ENCODE results near the gene SEMA3C. TPM values are rescaled to one million over a fixed set of nuclear protein-coding genes. Genes with fewer than 3 reads are reported as not detected.

SEMA3C gene
- total and polyA plus RNA-seq, 2 experiments from 2014 or later, result 15.5 to 53.5 TPM

DNA sequence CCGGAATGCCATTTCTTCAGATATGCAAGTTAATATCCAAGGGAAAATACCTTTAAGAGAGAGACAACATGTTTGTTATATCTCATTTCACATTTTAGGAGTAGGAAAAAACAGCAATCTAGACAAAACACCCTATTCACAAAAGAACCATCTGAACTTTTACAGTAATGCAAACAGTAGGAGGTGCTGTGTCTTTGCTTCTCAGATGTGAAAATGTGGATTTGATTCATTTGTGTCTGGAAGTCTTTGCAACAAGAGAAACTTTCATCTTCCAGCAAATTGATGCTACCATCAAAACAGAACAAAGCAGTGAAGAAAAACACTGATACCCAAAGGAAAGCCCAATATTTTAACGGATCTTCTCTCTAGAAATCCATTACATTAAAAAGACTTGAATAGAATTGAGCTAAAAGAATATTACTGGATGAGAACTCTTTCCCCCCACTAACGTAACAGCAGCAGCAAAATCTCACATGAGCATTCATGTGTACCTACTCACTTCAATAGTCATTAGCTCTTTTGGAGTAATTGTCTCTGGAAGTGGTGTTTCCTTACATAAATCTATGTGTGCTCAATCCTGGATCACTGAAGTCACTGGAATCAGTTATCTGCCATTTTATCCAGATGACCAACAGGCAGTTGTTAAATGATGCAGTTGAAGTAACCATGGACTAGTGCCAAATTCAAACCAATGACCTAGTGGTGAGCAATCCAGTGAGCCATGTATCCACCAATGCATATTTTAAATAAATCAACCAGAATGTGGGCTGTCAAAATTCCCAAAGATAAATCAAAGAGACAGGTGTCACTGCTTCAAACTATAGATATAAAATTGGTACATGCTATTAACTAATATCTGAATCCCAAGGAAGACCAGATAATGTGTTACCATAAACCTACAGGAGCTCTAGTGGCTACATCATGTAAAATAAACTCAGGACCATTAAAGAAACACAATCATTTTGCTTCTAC lies 1.8 kb downstream of the SEMA3C start:
- DNase-seq (ENCODE audit: low read depth in 1 of 2, low spot score in 1 of 2), result peak; percentile 29 to 64
- Histone ChIP-seq H3K9me3 (ENCODE audit: low read depth) (no peaks in the 10 kb centered on the region), H3K4me1 (ENCODE audit: low read depth) (peaks cover 4% of the 10 kb centered on the region), H3K27ac (no peak overlapping the region), H3K27me3 (no peaks in the 10 kb centered on the region), H3K4me3 (peak overlapping the region; percentile 90), H3K36me3 (no peaks in the 10 kb centered on the region)
- TF ChIP-seq, protein P1, sequence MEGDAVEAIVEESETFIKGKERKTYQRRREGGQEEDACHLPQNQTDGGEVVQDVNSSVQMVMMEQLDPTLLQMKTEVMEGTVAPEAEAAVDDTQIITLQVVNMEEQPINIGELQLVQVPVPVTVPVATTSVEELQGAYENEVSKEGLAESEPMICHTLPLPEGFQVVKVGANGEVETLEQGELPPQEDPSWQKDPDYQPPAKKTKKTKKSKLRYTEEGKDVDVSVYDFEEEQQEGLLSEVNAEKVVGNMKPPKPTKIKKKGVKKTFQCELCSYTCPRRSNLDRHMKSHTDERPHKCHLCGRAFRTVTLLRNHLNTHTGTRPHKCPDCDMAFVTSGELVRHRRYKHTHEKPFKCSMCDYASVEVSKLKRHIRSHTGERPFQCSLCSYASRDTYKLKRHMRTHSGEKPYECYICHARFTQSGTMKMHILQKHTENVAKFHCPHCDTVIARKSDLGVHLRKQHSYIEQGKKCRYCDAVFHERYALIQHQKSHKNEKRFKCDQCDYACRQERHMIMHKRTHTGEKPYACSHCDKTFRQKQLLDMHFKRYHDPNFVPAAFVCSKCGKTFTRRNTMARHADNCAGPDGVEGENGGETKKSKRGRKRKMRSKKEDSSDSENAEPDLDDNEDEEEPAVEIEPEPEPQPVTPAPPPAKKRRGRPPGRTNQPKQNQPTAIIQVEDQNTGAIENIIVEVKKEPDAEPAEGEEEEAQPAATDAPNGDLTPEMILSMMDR (IDR thresholded peaks at IDR 0.05; ENCODE audit: low read depth, low read length), result peak; percentile 63

DNA sequence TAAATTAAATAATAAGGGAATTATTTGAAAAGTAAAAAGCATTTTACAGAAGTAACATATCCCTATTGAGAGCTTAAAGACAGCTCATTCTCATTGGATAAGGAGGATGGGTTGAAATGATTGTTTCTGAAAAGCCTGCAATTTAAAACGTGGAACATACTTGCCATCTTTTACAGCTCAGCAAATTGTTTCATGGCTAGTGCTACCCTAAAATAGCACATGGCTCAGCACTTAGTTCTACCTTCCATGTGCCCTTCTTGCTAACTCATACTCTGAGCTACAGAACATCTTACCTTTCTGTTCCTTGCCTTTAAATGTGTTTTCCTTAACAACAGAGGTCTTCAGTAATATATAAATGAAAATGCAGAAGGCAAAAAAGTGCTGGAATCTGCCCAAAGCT lies 8.6 kb downstream of the SEMA3C start:
- no peak for DNase-seq (ENCODE audit: low read depth in 1 of 2, low spot score in 1 of 2)
- Histone ChIP-seq H3K27me3 (no peaks in the 10 kb centered on the region), H3K36me3 (no peaks in the 10 kb centered on the region), H3K27ac (no peak overlapping the region), H3K4me3 (no peak overlapping the region), H3K4me1 (ENCODE audit: low read depth) (peaks cover 29% of the 10 kb centered on the region), H3K9me3 (ENCODE audit: low read depth) (no peaks in the 10 kb centered on the region)
- TF ChIP-seq, protein P1 (IDR thresholded peaks at IDR 0.05; ENCODE audit: low read depth, low read length), result no peak

DNA sequence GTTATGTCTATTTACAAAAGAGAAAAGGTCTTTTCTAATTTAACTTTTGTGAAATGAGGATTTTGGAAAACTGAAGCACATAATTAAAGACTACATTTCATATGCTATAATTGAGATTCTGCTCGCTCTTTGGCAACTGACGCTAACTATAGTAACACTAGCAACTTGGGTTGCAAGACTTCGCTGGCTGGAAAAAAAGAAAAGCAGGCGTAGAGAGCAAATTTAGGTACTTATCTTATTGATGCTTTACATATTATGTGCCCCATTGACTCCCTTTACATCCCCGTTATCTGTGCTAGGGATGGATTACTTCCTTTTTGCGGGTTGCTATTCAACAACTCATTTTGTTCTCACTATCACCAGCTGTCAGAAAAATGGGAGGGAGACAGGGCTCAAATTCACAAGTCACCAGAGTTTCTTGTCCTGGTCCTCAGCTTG lies 10.5 kb downstream of the SEMA3C start:
- Histone ChIP-seq H3K27ac (no peak overlapping the region), H3K27me3 (no peaks in the 10 kb centered on the region), H3K36me3 (no peaks in the 10 kb centered on the region), H3K9me3 (ENCODE audit: low read depth) (no peaks in the 10 kb centered on the region), H3K4me3 (no peak overlapping the region), H3K4me1 (ENCODE audit: low read depth) (peaks cover 29% of the 10 kb centered on the region)
- DNase-seq (ENCODE audit: low read depth in 1 of 2, low spot score in 1 of 2), result peak in 1 of 2 donors; percentile 57
- TF ChIP-seq, protein P1 (IDR thresholded peaks at IDR 0.05; ENCODE audit: low read depth, low read length), result no peak

DNA sequence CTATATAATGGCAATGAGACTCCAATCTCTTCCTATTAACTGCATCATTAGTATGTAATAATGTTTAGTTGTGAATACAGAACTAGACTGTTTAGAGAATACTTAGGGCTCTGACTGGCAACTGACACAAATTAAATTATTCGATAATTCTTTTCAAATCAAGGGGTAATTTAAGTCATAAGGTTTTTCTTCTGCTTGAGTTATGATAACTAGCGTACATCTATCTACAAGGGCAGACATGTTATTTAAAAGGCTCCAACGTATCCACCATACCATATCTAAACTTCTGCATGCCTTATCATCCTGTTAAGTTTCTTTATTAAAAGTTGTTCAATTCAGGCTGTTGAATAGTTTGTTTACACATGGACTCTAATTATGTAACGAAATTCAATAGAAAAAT lies 11.2 kb downstream of the SEMA3C start:
- TF ChIP-seq, protein P1 (IDR thresholded peaks at IDR 0.05; ENCODE audit: low read depth, low read length), result no peak
- H3K4me3 ChIP-seq, result no peak overlapping the region
- H3K9me3 ChIP-seq (ENCODE audit: low read depth), result no peaks in the 10 kb centered on the region
- no peaks in the 10 kb centered on the region for H3K27me3 ChIP-seq
- H3K36me3 ChIP-seq, result no peaks in the 10 kb centered on the region
- peaks cover 29% of the 10 kb centered on the region for H3K4me1 ChIP-seq (ENCODE audit: low read depth)
- H3K27ac ChIP-seq, result no peak overlapping the region
- no peak for DNase-seq (ENCODE audit: low read depth in 1 of 2, low spot score in 1 of 2)

DNA sequence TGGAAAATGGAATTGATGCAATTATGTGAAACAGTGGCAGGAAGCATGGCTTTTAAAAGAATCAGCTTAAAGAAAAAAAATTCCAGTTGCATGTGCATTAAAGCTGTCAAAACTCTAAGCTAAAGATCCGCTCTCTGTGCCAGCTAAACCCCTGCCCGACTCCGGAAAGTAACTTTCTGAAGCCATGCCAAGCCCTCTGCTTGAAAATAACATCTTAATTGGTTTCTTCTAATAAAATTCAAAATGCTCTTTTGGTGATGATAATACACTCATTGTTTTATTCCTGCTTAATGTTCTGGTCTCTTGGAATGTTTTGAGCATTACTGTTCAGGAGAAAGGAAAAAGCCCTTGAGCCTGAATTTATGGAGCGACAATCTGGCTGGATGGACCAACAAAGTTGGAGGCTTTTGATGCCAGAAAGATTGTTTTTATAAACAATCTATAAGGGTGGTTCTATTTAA lies 11.7 kb downstream of the SEMA3C start:
- TF ChIP-seq, protein P1 (IDR thresholded peaks at IDR 0.05; ENCODE audit: low read depth, low read length), result no peak
- H3K9me3 ChIP-seq (ENCODE audit: low read depth), result no peaks in the 10 kb centered on the region
- no peak for DNase-seq (ENCODE audit: low read depth in 1 of 2, low spot score in 1 of 2)
- H3K4me3 ChIP-seq, result no peak overlapping the region
- H3K36me3 ChIP-seq, result no peaks in the 10 kb centered on the region
- no peaks in the 10 kb centered on the region for H3K27me3 ChIP-seq
- H3K27ac ChIP-seq, result no peak overlapping the region
- H3K4me1 ChIP-seq (ENCODE audit: low read depth), result peaks cover 29% of the 10 kb centered on the region
